ENCODE results near the gene ATP6V1D. TPM values are rescaled to one million over a fixed set of nuclear protein-coding genes. Genes with fewer than 3 reads are reported as not detected.
"Not testable (repeated sequence)": the region's sequence is repeated elsewhere in the genome, so short reads cannot be mapped to it uniquely, and the experiment has no call there.

ATP6V1D gene
- total RNA-seq, result 63.4 TPM
- 10 to 100 TPM; 60.9 to 80.6 (median 69.8) TPM for polyA plus RNA-seq (ENCODE audit: insufficient read depth in 1 of 8, insufficient read length in 8 of 8, low replicate concordance in 1 of 8)
- long read RNA-seq, donor 1, partial matches to known transcripts, result 0 of 6 reads
- long read RNA-seq, donor 1, other reads (novel, unspliced or antisense), result 0 of 6 reads
- long read RNA-seq, donor 2, partial matches to known transcripts, result 0 of 4 reads
- long read RNA-seq, donor 2, other reads (novel, unspliced or antisense), result 0 of 4 reads
- long read RNA-seq, donor 3, transcript ATP6V1D-201 (9 exons, 1,845 nt), result major isoform, 18 of 19 reads
- long read RNA-seq, donor 3, partial matches to known transcripts, result 0 of 19 reads
- long read RNA-seq, donor 3, other reads (novel, unspliced or antisense), result 0 of 19 reads
- long read RNA-seq, donor 4, transcript ATP6V1D-201 (9 exons, 1,845 nt), result major isoform, 7 of 7 reads
- long read RNA-seq, donor 4, partial matches to known transcripts, result 0 of 7 reads
- long read RNA-seq, donor 4, other reads (novel, unspliced or antisense), result 0 of 7 reads
- long read RNA-seq, donor 5, transcript ATP6V1D-201 (9 exons, 1,845 nt), result major isoform, 45 of 52 reads
- long read RNA-seq, donor 5, partial matches to known transcripts, result 5 of 52 reads
- long read RNA-seq, donor 5, other reads (novel, unspliced or antisense), result 0 of 52 reads
- long read RNA-seq, donor 6, transcript ATP6V1D-201 (9 exons, 1,845 nt), result major isoform, 39 of 40 reads
- long read RNA-seq, donor 6, partial matches to known transcripts, result 0 of 40 reads
- long read RNA-seq, donor 6, other reads (novel, unspliced or antisense), result 0 of 40 reads
- long read RNA-seq, donor 7, transcript ATP6V1D-201 (9 exons, 1,845 nt), result major isoform, 23 of 28 reads
- long read RNA-seq, donor 7, partial matches to known transcripts, result 5 of 28 reads
- long read RNA-seq, donor 7, other reads (novel, unspliced or antisense), result 0 of 28 reads
- long read RNA-seq, donor 8, transcript ATP6V1D-201 (9 exons, 1,845 nt), result major isoform, 11 of 12 reads
- long read RNA-seq, donor 8, partial matches to known transcripts, result 0 of 12 reads
- long read RNA-seq, donor 8, other reads (novel, unspliced or antisense), result 0 of 12 reads
- long read RNA-seq, donor 9, transcript ATP6V1D-201 (9 exons, 1,845 nt), result major isoform, 11 of 11 reads
- long read RNA-seq, donor 9, partial matches to known transcripts, result 0 of 11 reads
- long read RNA-seq, donor 9, other reads (novel, unspliced or antisense), result 0 of 11 reads
- long read RNA-seq, donor 10, transcript ATP6V1D-201 (9 exons, 1,845 nt), result major isoform, 23 of 112 reads
- long read RNA-seq, donor 10, partial matches to known transcripts, result 52 of 112 reads
- long read RNA-seq, donor 10, other reads (novel, unspliced or antisense), result 35 of 112 reads
- long read RNA-seq, donor 11, transcript ATP6V1D-201 (9 exons, 1,845 nt), result major isoform, 18 of 18 reads
- long read RNA-seq, donor 11, partial matches to known transcripts, result 0 of 18 reads
- long read RNA-seq, donor 11, other reads (novel, unspliced or antisense), result 0 of 18 reads

- peaks cover 12% of the 10 kb centered on the region for H3K4me1 ChIP-seq (ENCODE audit: control insufficient read depth, insufficient read depth, low read length)
- peak; percentile 100 for DNase-seq
- peak within 1 kb of the TSS; percentile 83 for H3K4me3 ChIP-seq (ENCODE audit: low read length)
- WGBS (ENCODE audit: insufficient coverage), result 0% methylated on average over 35 of the region's 47 CpGs
- peak within 1 kb of the TSS; percentile 97 for H3K27ac ChIP-seq (ENCODE audit: low read length)
- H3K27me3 ChIP-seq (ENCODE audit: control insufficient read depth, insufficient read depth, low read length), result no peaks in the 10 kb centered on the region
- H3K9me3 ChIP-seq (replicated peaks; ENCODE audit: control insufficient read depth, low read depth, low read length), result no peaks in the 10 kb centered on the region
- peaks cover 2% of the 10 kb centered on the region for H3K36me3 ChIP-seq (ENCODE audit: control insufficient read depth, insufficient read depth, low read length)
Observed at GRCh38 chr14:67359775-67360469, at the start of gene ATP6V1D, which contains the start of gene EIF2S1. Gene ATP6V1D (minus strand): TSS chr14:67359804. CDS start chr14:67359698, 106 bp downstream. Gene EIF2S1 (plus strand): TSS chr14:67360328. CDS start chr14:67364768, 4,440 bp downstream.

- H3K27me3 ChIP-seq (ENCODE audit: control insufficient read depth, insufficient read depth, low read length), result peaks cover 32% of the 10 kb centered on the region
- H3K9me3 ChIP-seq (replicated peaks; ENCODE audit: control insufficient read depth, low read depth, low read length); H3K4me3 ChIP-seq (ENCODE audit: low read length); H3K27ac ChIP-seq (ENCODE audit: low read length); DNase-seq; H3K4me1 ChIP-seq (ENCODE audit: control insufficient read depth, insufficient read depth, low read length); H3K36me3 ChIP-seq (ENCODE audit: control insufficient read depth, insufficient read depth, low read length): not testable (repeated sequence)
- 86% methylated on average over 4 of the region's 7 CpGs for WGBS (ENCODE audit: insufficient coverage)
Observed at GRCh38 chr14:67408122-67408801, 48.7 kb upstream of the ATP6V1D start.

GRCh38 chr14:67405771-67406170 is 46.2 kb upstream of the ATP6V1D start:
- Histone ChIP-seq H3K36me3 (ENCODE audit: control insufficient read depth, insufficient read depth, low read length) (no peaks in the 10 kb centered on the region), H3K4me3 (ENCODE audit: low read length) (no peak overlapping the region), H3K27ac (ENCODE audit: low read length) (no peak overlapping the region), H3K27me3 (ENCODE audit: control insufficient read depth, insufficient read depth, low read length) (peaks cover 9% of the 10 kb centered on the region), H3K4me1 (ENCODE audit: control insufficient read depth, insufficient read depth, low read length) (no peaks in the 10 kb centered on the region), H3K9me3 (replicated peaks; ENCODE audit: control insufficient read depth, low read depth, low read length) (no peaks in the 10 kb centered on the region)
- WGBS (ENCODE audit: insufficient coverage), result 89% methylated on average over 5 of the region's 5 CpGs
- no peak for DNase-seq

- 70% methylated on average over 4 of the region's 4 CpGs for WGBS (ENCODE audit: insufficient coverage)
- no peaks in the 10 kb centered on the region for H3K9me3 ChIP-seq (replicated peaks; ENCODE audit: control insufficient read depth, low read depth, low read length)
- H3K36me3 ChIP-seq (ENCODE audit: control insufficient read depth, insufficient read depth, low read length), result no peaks in the 10 kb centered on the region
- H3K4me1 ChIP-seq (ENCODE audit: control insufficient read depth, insufficient read depth, low read length), result no peaks in the 10 kb centered on the region
- H3K4me3 ChIP-seq (ENCODE audit: low read length), result no peak overlapping the region
- H3K27me3 ChIP-seq (ENCODE audit: control insufficient read depth, insufficient read depth, low read length), result peaks cover 2% of the 10 kb centered on the region
- no peak overlapping the region for H3K27ac ChIP-seq (ENCODE audit: low read length)
- DNase-seq, result no peak
Observed at GRCh38 chr14:67400434-67400833, 40.8 kb upstream of the ATP6V1D start.

- 98% methylated on average over 9 of the region's 9 CpGs for WGBS (ENCODE audit: insufficient coverage)
- no peaks in the 10 kb centered on the region for H3K9me3 ChIP-seq (replicated peaks; ENCODE audit: control insufficient read depth, low read depth, low read length)
- H3K27me3 ChIP-seq (ENCODE audit: control insufficient read depth, insufficient read depth, low read length), result peaks cover 2% of the 10 kb centered on the region
- no peak overlapping the region for H3K27ac ChIP-seq (ENCODE audit: low read length)
- no peak overlapping the region for H3K4me3 ChIP-seq (ENCODE audit: low read length)
- no peak for DNase-seq
- H3K36me3 ChIP-seq (ENCODE audit: control insufficient read depth, insufficient read depth, low read length), result no peaks in the 10 kb centered on the region
- H3K4me1 ChIP-seq (ENCODE audit: control insufficient read depth, insufficient read depth, low read length), result no peaks in the 10 kb centered on the region
Observed at GRCh38 chr14:67397536-67397935, 37.9 kb upstream of the ATP6V1D start.

- Histone ChIP-seq H3K4me1 (ENCODE audit: control insufficient read depth, insufficient read depth, low read length) (no peaks in the 10 kb centered on the region), H3K36me3 (ENCODE audit: control insufficient read depth, insufficient read depth, low read length) (no peaks in the 10 kb centered on the region), H3K27ac (ENCODE audit: low read length) (no peak overlapping the region), H3K9me3 (replicated peaks; ENCODE audit: control insufficient read depth, low read depth, low read length) (no peaks in the 10 kb centered on the region), H3K27me3 (ENCODE audit: control insufficient read depth, insufficient read depth, low read length) (peaks cover 2% of the 10 kb centered on the region), H3K4me3 (ENCODE audit: low read length) (no peak overlapping the region)
- WGBS (ENCODE audit: insufficient coverage), result 61% methylated on average over 2 of the region's 2 CpGs
- no peak for DNase-seq
Observed at GRCh38 chr14:67396381-67396970, 36.9 kb upstream of the ATP6V1D start.

- no peak overlapping the region for H3K27ac ChIP-seq (ENCODE audit: low read length)
- H3K27me3 ChIP-seq (ENCODE audit: control insufficient read depth, insufficient read depth, low read length), result peaks cover 2% of the 10 kb centered on the region
- H3K4me3 ChIP-seq (ENCODE audit: low read length), result no peak overlapping the region
- H3K9me3 ChIP-seq (replicated peaks; ENCODE audit: control insufficient read depth, low read depth, low read length), result no peaks in the 10 kb centered on the region
- no peaks in the 10 kb centered on the region for H3K4me1 ChIP-seq (ENCODE audit: control insufficient read depth, insufficient read depth, low read length)
- no peak for DNase-seq
- no peaks in the 10 kb centered on the region for H3K36me3 ChIP-seq (ENCODE audit: control insufficient read depth, insufficient read depth, low read length)
- WGBS (ENCODE audit: insufficient coverage), result 83% methylated on average over 1 of the region's 5 CpGs
Observed at GRCh38 chr14:67395876-67396189, 36.2 kb upstream of the ATP6V1D start.

GRCh38 chr14:67395086-67395875 is 35.7 kb upstream of the ATP6V1D start:
- WGBS (ENCODE audit: insufficient coverage), result 66% methylated on average over 13 of the region's 16 CpGs
- H3K36me3 ChIP-seq (ENCODE audit: control insufficient read depth, insufficient read depth, low read length), result no peaks in the 10 kb centered on the region

More at GRCh38 chr14:67395086-67395875, 35.7 kb upstream of the ATP6V1D start:
- Histone ChIP-seq H3K4me3 (ENCODE audit: low read length) (no peak overlapping the region), H3K27ac (ENCODE audit: low read length) (no peak overlapping the region), H3K9me3 (replicated peaks; ENCODE audit: control insufficient read depth, low read depth, low read length) (no peaks in the 10 kb centered on the region), H3K27me3 (ENCODE audit: control insufficient read depth, insufficient read depth, low read length) (no peaks in the 10 kb centered on the region), H3K4me1 (ENCODE audit: control insufficient read depth, insufficient read depth, low read length) (no peaks in the 10 kb centered on the region)
- no peak for DNase-seq

Data from muscle of leg (tissue), 16 donors.